Hepatocyte (in vitro differentiated cells): Measurements from ENCODE around the gene LMOD2.

Source experiments
- EZH2 ChIP-seq: fragments of 200-600 bp; sonication (generic); IDR thresholded peaks from 2 replicates; pipeline ENCODE4 v1.6.1; 2016; ENCODE audit warnings: antibody characterized with exemption, mild to moderate bottlenecking, borderline replicate concordance
- TF ChIP-seq, protein P1 (sequence below): fragments of 200-600 bp; sonication (generic); IDR thresholded peaks from 2 replicates; pipeline ENCODE4 v1.5.1; 2016; ENCODE audit warnings: antibody characterized with exemption, mild to moderate bottlenecking; ENCODE audit not compliant: poor library complexity

DNA sequence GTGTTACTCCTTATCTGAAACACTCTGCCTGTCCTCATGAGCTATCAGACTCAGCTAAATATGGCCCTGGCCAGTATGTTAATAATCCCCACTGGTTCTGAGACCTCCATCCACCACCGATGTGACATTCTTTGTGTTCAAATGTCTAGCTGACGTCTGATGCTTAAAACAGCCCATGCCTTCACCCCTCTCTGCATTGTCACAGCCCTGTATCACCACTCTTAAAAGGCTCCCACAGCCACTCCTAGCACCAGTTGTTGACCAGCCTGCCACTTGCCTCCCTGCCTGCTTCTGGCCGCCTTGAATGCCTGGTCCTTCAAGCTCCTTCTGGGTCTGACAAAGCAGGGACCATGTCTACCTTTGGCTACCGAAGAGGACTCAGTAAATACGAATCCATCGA, at the start of gene LMOD2:
- TF ChIP-seq, protein P1, sequence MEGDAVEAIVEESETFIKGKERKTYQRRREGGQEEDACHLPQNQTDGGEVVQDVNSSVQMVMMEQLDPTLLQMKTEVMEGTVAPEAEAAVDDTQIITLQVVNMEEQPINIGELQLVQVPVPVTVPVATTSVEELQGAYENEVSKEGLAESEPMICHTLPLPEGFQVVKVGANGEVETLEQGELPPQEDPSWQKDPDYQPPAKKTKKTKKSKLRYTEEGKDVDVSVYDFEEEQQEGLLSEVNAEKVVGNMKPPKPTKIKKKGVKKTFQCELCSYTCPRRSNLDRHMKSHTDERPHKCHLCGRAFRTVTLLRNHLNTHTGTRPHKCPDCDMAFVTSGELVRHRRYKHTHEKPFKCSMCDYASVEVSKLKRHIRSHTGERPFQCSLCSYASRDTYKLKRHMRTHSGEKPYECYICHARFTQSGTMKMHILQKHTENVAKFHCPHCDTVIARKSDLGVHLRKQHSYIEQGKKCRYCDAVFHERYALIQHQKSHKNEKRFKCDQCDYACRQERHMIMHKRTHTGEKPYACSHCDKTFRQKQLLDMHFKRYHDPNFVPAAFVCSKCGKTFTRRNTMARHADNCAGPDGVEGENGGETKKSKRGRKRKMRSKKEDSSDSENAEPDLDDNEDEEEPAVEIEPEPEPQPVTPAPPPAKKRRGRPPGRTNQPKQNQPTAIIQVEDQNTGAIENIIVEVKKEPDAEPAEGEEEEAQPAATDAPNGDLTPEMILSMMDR, result no peak
- TF ChIP-seq EZH2, result no peak
